Kidney (tissue), 14 donors: ENCODE results near the gene LRP1. TPM values are rescaled to one million over a fixed set of nuclear protein-coding genes. Genes with fewer than 3 reads are reported as not detected.

Experiments
- DNase-seq, 5 donors: peaks; one replicate each; pipeline ENCODE4 v3.0.0-alpha.2; 2013 to 2020
- FAIRE-seq: peaks from 2 replicates; lab custom pipeline; 2012; peaks lifted over from hg19 to GRCh38; lab: Jason Lieb, UNC
- H3K27ac ChIP-seq, 2 donors: one replicate each; pipeline ENCODE4 v1.7.0; 2013; ENCODE audit warnings: low read depth in 2 of 2, low read length in 2 of 2, inconsistent platforms in 1 of 2
- H3K27me3 ChIP-seq: one replicate; pipeline ENCODE4 v1.7.1; 2013; ENCODE audit warnings: low read length, inconsistent platforms; ENCODE audit not compliant: control insufficient read depth, insufficient read depth
- H3K36me3 ChIP-seq, 3 donors: one replicate each; pipeline versions ENCODE4 v1.7.0 to v1.7.1; 2013; ENCODE audit warnings: low read length in 3 of 3, control low read depth in 1 of 3, inconsistent platforms in 1 of 3; ENCODE audit not compliant: insufficient read depth in 3 of 3, control insufficient read depth in 2 of 3
- H3K4me1 ChIP-seq, 3 donors: one replicate each; pipeline versions ENCODE4 v1.7.0 to v1.7.1; 2013; ENCODE audit warnings: low read length in 3 of 3, inconsistent platforms in 1 of 3, low read depth in 1 of 3; ENCODE audit not compliant: control insufficient read depth in 2 of 3, insufficient read depth in 2 of 3
- H3K4me3 ChIP-seq, 3 donors: one replicate each; pipeline versions ENCODE4 v1.7.0 to v1.8.1; 2013; ENCODE audit warnings: low read length in 3 of 3, control low read depth in 1 of 3, inconsistent platforms in 1 of 3
- H3K9ac ChIP-seq, 3 donors: one replicate each; pipeline versions ENCODE4 v1.7.0 to v1.7.1; 2013; ENCODE audit warnings: low read length in 3 of 3, control low read depth in 1 of 3, inconsistent platforms in 1 of 3
- H3K9me3 ChIP-seq, 3 donors: one replicate each; pipeline versions ENCODE4 v1.7.0 to v1.7.1; 2013; ENCODE audit warnings: low read length in 3 of 3, control low read depth in 1 of 3, inconsistent platforms in 1 of 3; ENCODE audit not compliant: control insufficient read depth in 2 of 3, insufficient read depth in 1 of 3
- CTCF ChIP-seq: IDR thresholded peaks from 3 replicates; pipeline ENCODE4 v1.5.1; 2012; ENCODE audit warnings: mild to moderate bottlenecking, moderate library complexity, borderline replicate concordance; ENCODE audit not compliant: insufficient read depth; ENCODE audit errors: extremely low read depth
- intact Hi-C: fragments of 100-400 bp; cut with DNase I; formaldehyde crosslinking; loops from one replicate; pipeline ENCODE4 v1.11.1; 2022
- polyA plus RNA-seq: library from polyadenylated mRNA; stranded (reverse); fragments of 350-450 nt; fragmentation: Illumina TruSeq; extraction: RNeasy Lipid Tissue Mini Kit (QIAGEN cat#74804); gene quantifications from one replicate; pipeline ENCODE4 v1.2.3, GENCODE V29; 2014; ENCODE audit warnings: low read depth, low replicate concordance; ENCODE audit not compliant: insufficient read depth
- total RNA-seq: library from RNA; stranded (reverse); fragmentation: NEBNext Ultra II Directional; extraction: Animal tissue kit (Norgen Biotek cat#: 25700); gene quantifications from one replicate; pipeline ENCODE4 v1.2.1, GENCODE V29; 2021
- donor health status: control.
- donor health status: control.
- donor health status: control.
- donor health status: control.
- donor health status: control.
- donor health status: DM: yes; HTN: yes; CAD: no.
- donor health status: Normal renal cell carcinoma (clear cell type).

LRP1 gene
- total and polyA plus RNA-seq, 2 donors from 2014 or later = 18.7 to 121 TPM

GRCh38 chr12:57127101-57127725, 1.1 kb upstream of the LRP1 start:
- Histone ChIP-seq H3K9me3 (no peaks in the 10 kb centered on the region), H3K9ac (peak overlapping the region in 2 of 3 donors; percentile 25 to 89), H3K4me3 (peak overlapping the region; percentile 71 to 91 (median 73)), H3K36me3 (no peaks in the 10 kb centered on the region), H3K27ac (peak overlapping the region; percentile 95 to 98), H3K27me3 (no peaks in the 10 kb centered on the region), H3K4me1 (peaks cover 0 to 17% (median 10%) of the 10 kb centered on the region in 3 donors)
- FAIRE-seq (no peak), DNase-seq (peak; percentile 73 to 89 (median 84))
- peak; percentile 38 for TF ChIP-seq CTCF
- intact Hi-C loops = no loop called here

- peak overlapping the region; percentile 39 to 61 (median 47) for H3K9ac ChIP-seq
- H3K36me3 ChIP-seq = no peaks in the 10 kb centered on the region
- peak overlapping the region; percentile 69 to 91 (median 71) for H3K4me3 ChIP-seq
- intact Hi-C loops = no loop called here
- H3K9me3 ChIP-seq = no peaks in the 10 kb centered on the region
- TF ChIP-seq CTCF = no peak
- peak in 3 of 5 donors; percentile 27 to 79 (median 46) for DNase-seq
- H3K27me3 ChIP-seq = no peaks in the 10 kb centered on the region
- peaks cover 0 to 21% (median 10%) of the 10 kb centered on the region in 3 donors for H3K4me1 ChIP-seq
- FAIRE-seq = no peak
- H3K27ac ChIP-seq = peak overlapping the region; percentile 84 to 98
Observed at GRCh38 chr12:57128519-57129247, 400 bp downstream of the LRP1 start.

- Histone ChIP-seq H3K36me3 (no peaks in the 10 kb centered on the region), H3K27me3 (no peaks in the 10 kb centered on the region), H3K9ac (peak overlapping the region in 2 of 3 donors; percentile 12 to 61), H3K27ac (peak overlapping the region; percentile 43 to 84), H3K4me3 (peak overlapping the region; percentile 28 to 91 (median 63)), H3K9me3 (no peaks in the 10 kb centered on the region), H3K4me1 (peaks cover 0 to 21% (median 10%) of the 10 kb centered on the region in 3 donors)
- intact Hi-C loops = no loop called here
- TF ChIP-seq CTCF = no peak
- no peak for FAIRE-seq
- peak in 2 of 5 donors; percentile 62 to 65 for DNase-seq
Observed at GRCh38 chr12:57129321-57129842, 1.1 kb downstream of the LRP1 start.
